GM12878 (cell line): ENCODE results near the gene ATL3. TPM values are rescaled to one million over a fixed set of nuclear protein-coding genes. Genes with fewer than 3 reads are reported as not detected.

Source experiments
- ATAC-seq: fragments of 200-7000 bp; cut with Tn5 transposase; 3 replicates; pipeline ENCODE4 v1.9.1; 2020; ENCODE audit warnings: mild to moderate bottlenecking, moderate library complexity
- BruUV-seq: library from RNA; stranded (reverse); fragments of 400-500 nt; replicated peaks from 2 replicates; lab custom pipeline; 2021; lab: Mats Ljungman, UMichigan
- CTCF ChIA-PET: fragments of 300-600 bp; sonication (Branson Sonifier 250); formaldehyde crosslinking; extraction: SDS; loops from one replicate; lab custom pipeline; 2021; ENCODE audit warnings: inconsistent platforms; lab: Yijun Ruan, JAX
- POLR2A ChIA-PET: fragments of 350-600 bp; formaldehyde crosslinking; extraction: SDS; loops from one replicate; lab custom pipeline; 2021; ENCODE audit warnings: inconsistent platforms; lab: Charles Lee
- RAD21 ChIA-PET: fragments of 300-600 bp; sonication (Branson Sonifier 250); formaldehyde crosslinking; loops from one replicate; lab custom pipeline; 2023; ENCODE audit warnings: antibody characterized with exemption; ENCODE audit not compliant: unreplicated experiment; lab: Charles Lee
- SMC1A ChIA-PET: fragments of 300-600 bp; sonication (Branson Sonifier 250); formaldehyde crosslinking; loops from one replicate; lab custom pipeline; 2023; ENCODE audit not compliant: unreplicated experiment, uncharacterized antibody; lab: Charles Lee
- DNase-seq: peaks from one replicate; pipeline ENCODE4 v3.0.0-alpha.2; 2011; ENCODE audit warnings: low read depth, low spot score
- FAIRE-seq: peaks from 3 replicates; lab custom pipeline; 2011; peaks lifted over from hg19 to GRCh38; lab: Jason Lieb, UNC
- H2AFZ ChIP-seq: 2 replicates; pipeline ENCODE4 v1.6.0; 2011; ENCODE audit warnings: low read depth, low read length, control low read depth; ENCODE audit not compliant: control insufficient read depth
- H3K27ac ChIP-seq: 2 replicates; pipeline ENCODE4 v1.5.1; 2011; ENCODE audit warnings: control low read depth; ENCODE audit not compliant: control insufficient read depth, insufficient read depth
- H3K27me3 ChIP-seq, 2 experiments: replicated peaks in 1 of 2; 2 replicates each; pipeline versions ENCODE4 v1.6.0 to v1.6.1; 2011; ENCODE audit warnings: low read length in 1 of 2; ENCODE audit not compliant: control insufficient read depth in 2 of 2, insufficient read depth in 2 of 2
- H3K36me3 ChIP-seq, 2 experiments: 2 replicates each; pipeline ENCODE4 v1.5.1; 2011; ENCODE audit warnings: low read length in 1 of 2; ENCODE audit not compliant: control insufficient read depth in 2 of 2, insufficient read depth in 2 of 2
- H3K4me1 ChIP-seq: 2 replicates; pipeline ENCODE4 v1.6.1; 2011; ENCODE audit warnings: mild to moderate bottlenecking, low read length, moderate library complexity, mixed read lengths; ENCODE audit not compliant: control insufficient read depth, insufficient read depth
- H3K4me2 ChIP-seq: 2 replicates; pipeline ENCODE4 v1.6.0; 2011; ENCODE audit warnings: control low read depth; ENCODE audit not compliant: control insufficient read depth, insufficient read depth
- H3K4me3 ChIP-seq: fragments of 200-600 bp; sonication (generic); 2 replicates; pipeline ENCODE4 v1.5.1; 2016
- H3K79me2 ChIP-seq: 2 replicates; pipeline ENCODE4 v1.6.0; 2011; ENCODE audit warnings: low read length; ENCODE audit not compliant: control insufficient read depth, insufficient read depth
- H3K9ac ChIP-seq: 2 replicates; pipeline ENCODE4 v1.8.0; 2011; ENCODE audit warnings: low read length, control low read depth, mixed read lengths; ENCODE audit not compliant: control insufficient read depth, insufficient read depth
- H3K9me3 ChIP-seq: replicated peaks from 3 replicates; pipeline ENCODE4 v1.5.1; 2011; ENCODE audit warnings: mild to moderate bottlenecking, low read length; ENCODE audit not compliant: control insufficient read depth, insufficient read depth
- H4K20me1 ChIP-seq: 2 replicates; pipeline ENCODE4 v1.6.0; 2011; ENCODE audit not compliant: control insufficient read depth, insufficient read depth
- HDGF ChIP-seq: fragments of 450-650 bp; IDR thresholded peaks from 2 replicates; pipeline ENCODE4 v1.6.1; 2016; ENCODE audit warnings: antibody characterized with exemption
- MEF2B ChIP-seq: fragments of 450-650 bp; IDR thresholded peaks from 2 replicates; pipeline ENCODE4 v1.6.1; 2018; ENCODE audit warnings: mild to moderate bottlenecking, moderate library complexity; ENCODE audit not compliant: partially characterized antibody, poor library complexity, severe bottlenecking
- NFIC ChIP-seq: IDR thresholded peaks from 2 replicates; pipeline ENCODE4 v1.6.1; 2012; ENCODE audit warnings: low read depth, mild to moderate bottlenecking, inconsistent platforms, low read length, moderate library complexity
- NFXL1 ChIP-seq: fragments of 450-650 bp; IDR thresholded peaks from 2 replicates; pipeline ENCODE4 v1.6.1; 2017; ENCODE audit warnings: antibody characterized with exemption, mild to moderate bottlenecking, borderline replicate concordance
- RAD21 ChIP-seq: IDR thresholded peaks from 2 replicates; pipeline ENCODE4 v1.6.1; 2011; ENCODE audit warnings: mild to moderate bottlenecking, low read depth, low read length, moderate library complexity; ENCODE audit not compliant: insufficient read depth
- SREBF1 ChIP-seq: IDR thresholded peaks from 2 replicates; pipeline ENCODE4 v1.6.1; 2012; ENCODE audit warnings: mild to moderate bottlenecking, low read length
- in situ Hi-C: fragments of 300-500 bp; cut with MboI; formaldehyde crosslinking; loops from 9 replicates; pipeline ENCODE4 v1.14.3; 2018; ENCODE audit warnings: mixed read lengths
- intact Hi-C: fragments of 100-400 bp; cut with micrococcal nuclease; formaldehyde crosslinking; loops from one replicate; pipeline ENCODE4 v1.14.2; 2022; ENCODE audit not compliant: unreplicated experiment
- polyA plus RNA-seq, 11 experiments: library from polyadenylated mRNA; depleted of rRNA in 4 of 11; unstranded in 6 of 11; stranded (reverse) in 5 of 11; fragments of >200 nt; fragmentation: Nextera tagmentation in 4 of 11; fragmentation: Illumina TruSeq in 1 of 11; extraction: Ambion mirVana in 4 of 11; extraction: Trizol in 1 of 11; gene quantifications; 1 replicate in 1 of 11; 2 replicates in 10 of 11; pipeline versions ENCODE4 v1.2.1 to v1.2.3, GENCODE V29; 2011 to 2016; ENCODE audit warnings: inconsistent platforms in 2 of 11, missing spikeins in 2 of 11, low read depth in 1 of 11
- total RNA-seq, 4 experiments: library from RNA; depleted of rRNA in 3 of 4; stranded (reverse); fragments of >200 nt in 3 of 4; fragmentation: Illumina TruSeq in 1 of 4; extraction: Trizol in 1 of 4; gene quantifications; 2 replicates each; pipeline versions ENCODE4 v1.2.1 to v1.2.3, GENCODE V29; 2013 to 2021
- TF ChIP-seq, protein P1 (sequence below): IDR thresholded peaks from 2 replicates; pipeline ENCODE4 v1.6.1; 2012; ENCODE audit warnings: improper control_type of control experiment, low read depth, low read length; ENCODE audit not compliant: insufficient replicate concordance
- TF ChIP-seq, protein P2 (sequence below): IDR thresholded peaks from 2 replicates; pipeline ENCODE4 v1.6.1; 2011; ENCODE audit warnings: mild to moderate bottlenecking, low read depth, low read length, moderate library complexity; ENCODE audit not compliant: insufficient replicate concordance
- TF ChIP-seq, protein P3 (sequence below): IDR thresholded peaks from 2 replicates; pipeline ENCODE4 v1.6.1; 2011; ENCODE audit warnings: borderline replicate concordance, low read depth, mild to moderate bottlenecking, moderate library complexity, low read length; ENCODE audit not compliant: insufficient read depth, poor library complexity, severe bottlenecking
- TF ChIP-seq, protein P4 (sequence below): fragments of 150-350 bp; IDR thresholded peaks from 2 replicates; pipeline ENCODE4 v1.6.1; 2016; ENCODE audit warnings: low read depth, low read length

The ATL3 gene
- total and polyA plus RNA-seq, 10 of the 15 experiments (the other 5 are each of a cell fraction or from before 2014, with no cell fraction given), result 12.0 to 36.0 (median 21.5) TPM

DNA sequence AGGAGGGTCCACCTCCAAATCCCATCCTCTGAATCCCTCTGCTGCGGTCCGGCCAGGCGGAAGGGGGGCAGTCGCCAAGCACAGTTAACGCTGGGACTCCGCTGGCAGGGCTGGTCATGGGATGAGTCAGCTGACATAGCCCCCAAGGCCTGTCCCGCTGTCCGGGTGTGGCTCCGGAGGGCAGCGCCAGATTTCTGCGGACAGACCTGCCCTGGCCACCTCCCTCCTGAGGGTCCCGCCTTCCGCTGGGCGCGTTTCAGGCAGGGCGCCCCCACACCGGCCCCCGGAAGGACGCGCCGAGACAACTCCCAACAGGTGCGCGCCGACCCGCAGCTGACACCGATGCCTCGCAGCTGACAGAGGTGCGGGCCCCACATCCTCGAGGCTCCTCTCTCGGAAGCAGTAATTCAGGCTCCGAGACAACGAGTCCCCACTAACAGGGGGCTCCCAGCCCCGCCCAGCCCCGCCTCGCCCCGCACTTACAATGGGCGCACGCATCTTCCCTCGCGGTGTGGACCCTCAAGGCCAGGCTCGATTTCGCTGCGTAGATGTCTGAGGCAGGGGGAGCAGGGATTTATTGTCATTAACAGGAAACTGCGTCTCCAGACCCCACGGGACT is 57.5 kb downstream of the ATL3 start (continued):
- TF ChIP-seq, protein P1, sequence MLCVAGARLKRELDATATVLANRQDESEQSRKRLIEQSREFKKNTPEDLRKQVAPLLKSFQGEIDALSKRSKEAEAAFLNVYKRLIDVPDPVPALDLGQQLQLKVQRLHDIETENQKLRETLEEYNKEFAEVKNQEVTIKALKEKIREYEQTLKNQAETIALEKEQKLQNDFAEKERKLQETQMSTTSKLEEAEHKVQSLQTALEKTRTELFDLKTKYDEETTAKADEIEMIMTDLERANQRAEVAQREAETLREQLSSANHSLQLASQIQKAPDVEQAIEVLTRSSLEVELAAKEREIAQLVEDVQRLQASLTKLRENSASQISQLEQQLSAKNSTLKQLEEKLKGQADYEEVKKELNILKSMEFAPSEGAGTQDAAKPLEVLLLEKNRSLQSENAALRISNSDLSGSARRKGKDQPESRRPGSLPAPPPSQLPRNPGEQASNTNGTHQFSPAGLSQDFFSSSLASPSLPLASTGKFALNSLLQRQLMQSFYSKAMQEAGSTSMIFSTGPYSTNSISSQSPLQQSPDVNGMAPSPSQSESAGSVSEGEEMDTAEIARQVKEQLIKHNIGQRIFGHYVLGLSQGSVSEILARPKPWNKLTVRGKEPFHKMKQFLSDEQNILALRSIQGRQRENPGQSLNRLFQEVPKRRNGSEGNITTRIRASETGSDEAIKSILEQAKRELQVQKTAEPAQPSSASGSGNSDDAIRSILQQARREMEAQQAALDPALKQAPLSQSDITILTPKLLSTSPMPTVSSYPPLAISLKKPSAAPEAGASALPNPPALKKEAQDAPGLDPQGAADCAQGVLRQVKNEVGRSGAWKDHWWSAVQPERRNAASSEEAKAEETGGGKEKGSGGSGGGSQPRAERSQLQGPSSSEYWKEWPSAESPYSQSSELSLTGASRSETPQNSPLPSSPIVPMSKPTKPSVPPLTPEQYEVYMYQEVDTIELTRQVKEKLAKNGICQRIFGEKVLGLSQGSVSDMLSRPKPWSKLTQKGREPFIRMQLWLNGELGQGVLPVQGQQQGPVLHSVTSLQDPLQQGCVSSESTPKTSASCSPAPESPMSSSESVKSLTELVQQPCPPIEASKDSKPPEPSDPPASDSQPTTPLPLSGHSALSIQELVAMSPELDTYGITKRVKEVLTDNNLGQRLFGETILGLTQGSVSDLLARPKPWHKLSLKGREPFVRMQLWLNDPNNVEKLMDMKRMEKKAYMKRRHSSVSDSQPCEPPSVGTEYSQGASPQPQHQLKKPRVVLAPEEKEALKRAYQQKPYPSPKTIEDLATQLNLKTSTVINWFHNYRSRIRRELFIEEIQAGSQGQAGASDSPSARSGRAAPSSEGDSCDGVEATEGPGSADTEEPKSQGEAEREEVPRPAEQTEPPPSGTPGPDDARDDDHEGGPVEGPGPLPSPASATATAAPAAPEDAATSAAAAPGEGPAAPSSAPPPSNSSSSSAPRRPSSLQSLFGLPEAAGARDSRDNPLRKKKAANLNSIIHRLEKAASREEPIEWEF, result no peak
- TF ChIP-seq NFXL1 (no peak), NFIC (no peak)

DNA sequence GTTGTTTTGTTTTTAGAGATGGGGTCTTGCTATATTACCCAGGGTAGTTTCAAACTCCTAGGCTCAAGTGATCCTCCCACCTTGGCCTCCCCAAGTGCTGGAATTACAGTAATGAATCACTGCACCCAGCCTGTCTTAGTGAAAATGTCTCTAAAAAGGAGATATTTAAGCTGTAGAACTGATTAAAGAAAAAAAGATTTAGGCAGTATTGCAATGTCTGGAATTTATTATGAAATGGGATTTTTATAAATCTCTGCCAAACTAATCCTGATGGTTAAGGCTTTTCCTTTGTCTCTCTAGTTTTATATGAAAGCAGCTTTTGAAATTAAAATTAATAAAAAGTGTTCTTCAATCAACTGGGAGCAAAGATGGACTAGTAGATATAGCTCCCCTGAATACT is 59.0 kb downstream of the ATL3 start:
- no peak overlapping the region for H3K9ac ChIP-seq
- BruUV-seq, result no TSS peak
- FAIRE-seq (no peak), ATAC-seq (no peak), DNase-seq (no peak)
- no peaks in the 10 kb centered on the region for H3K36me3 ChIP-seq
- H3K4me2 ChIP-seq, result no peak overlapping the region
- no peaks in the 10 kb centered on the region for H3K79me2 ChIP-seq
- no peak overlapping the region for H3K4me3 ChIP-seq
- no peaks in the 10 kb centered on the region for H3K9me3 ChIP-seq
- POLR2A ChIA-PET, result no interaction called here
- no peak overlapping the region for H3K27ac ChIP-seq
- intact Hi-C loops (no loop called here), in situ Hi-C loops (no loop called here)
- RAD21 ChIA-PET, result no interaction called here
- SMC1A ChIA-PET, result no interaction called here
- CTCF ChIA-PET, result no interaction called here
- no peaks in the 10 kb centered on the region for H4K20me1 ChIP-seq
- H2AFZ ChIP-seq, result no peak overlapping the region
- no peaks in the 10 kb centered on the region; a peak in 1 of 4 replicates for H3K27me3 ChIP-seq
- H3K4me1 ChIP-seq, result peaks cover 4% of the 10 kb centered on the region
- TF ChIP-seq, protein P2, sequence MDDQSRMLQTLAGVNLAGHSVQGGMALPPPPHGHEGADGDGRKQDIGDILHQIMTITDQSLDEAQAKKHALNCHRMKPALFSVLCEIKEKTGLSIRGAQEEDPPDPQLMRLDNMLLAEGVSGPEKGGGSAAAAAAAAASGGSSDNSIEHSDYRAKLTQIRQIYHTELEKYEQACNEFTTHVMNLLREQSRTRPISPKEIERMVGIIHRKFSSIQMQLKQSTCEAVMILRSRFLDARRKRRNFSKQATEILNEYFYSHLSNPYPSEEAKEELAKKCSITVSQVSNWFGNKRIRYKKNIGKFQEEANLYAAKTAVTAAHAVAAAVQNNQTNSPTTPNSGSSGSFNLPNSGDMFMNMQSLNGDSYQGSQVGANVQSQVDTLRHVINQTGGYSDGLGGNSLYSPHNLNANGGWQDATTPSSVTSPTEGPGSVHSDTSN, result no peak
- TF ChIP-seq, protein P3, sequence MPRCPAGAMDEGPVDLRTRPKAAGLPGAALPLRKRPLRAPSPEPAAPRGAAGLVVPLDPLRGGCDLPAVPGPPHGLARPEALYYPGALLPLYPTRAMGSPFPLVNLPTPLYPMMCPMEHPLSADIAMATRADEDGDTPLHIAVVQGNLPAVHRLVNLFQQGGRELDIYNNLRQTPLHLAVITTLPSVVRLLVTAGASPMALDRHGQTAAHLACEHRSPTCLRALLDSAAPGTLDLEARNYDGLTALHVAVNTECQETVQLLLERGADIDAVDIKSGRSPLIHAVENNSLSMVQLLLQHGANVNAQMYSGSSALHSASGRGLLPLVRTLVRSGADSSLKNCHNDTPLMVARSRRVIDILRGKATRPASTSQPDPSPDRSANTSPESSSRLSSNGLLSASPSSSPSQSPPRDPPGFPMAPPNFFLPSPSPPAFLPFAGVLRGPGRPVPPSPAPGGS, result no peak
- TF ChIP-seq HDGF, result no peak
- TF ChIP-seq RAD21, result no peak
- TF ChIP-seq, protein P4, sequence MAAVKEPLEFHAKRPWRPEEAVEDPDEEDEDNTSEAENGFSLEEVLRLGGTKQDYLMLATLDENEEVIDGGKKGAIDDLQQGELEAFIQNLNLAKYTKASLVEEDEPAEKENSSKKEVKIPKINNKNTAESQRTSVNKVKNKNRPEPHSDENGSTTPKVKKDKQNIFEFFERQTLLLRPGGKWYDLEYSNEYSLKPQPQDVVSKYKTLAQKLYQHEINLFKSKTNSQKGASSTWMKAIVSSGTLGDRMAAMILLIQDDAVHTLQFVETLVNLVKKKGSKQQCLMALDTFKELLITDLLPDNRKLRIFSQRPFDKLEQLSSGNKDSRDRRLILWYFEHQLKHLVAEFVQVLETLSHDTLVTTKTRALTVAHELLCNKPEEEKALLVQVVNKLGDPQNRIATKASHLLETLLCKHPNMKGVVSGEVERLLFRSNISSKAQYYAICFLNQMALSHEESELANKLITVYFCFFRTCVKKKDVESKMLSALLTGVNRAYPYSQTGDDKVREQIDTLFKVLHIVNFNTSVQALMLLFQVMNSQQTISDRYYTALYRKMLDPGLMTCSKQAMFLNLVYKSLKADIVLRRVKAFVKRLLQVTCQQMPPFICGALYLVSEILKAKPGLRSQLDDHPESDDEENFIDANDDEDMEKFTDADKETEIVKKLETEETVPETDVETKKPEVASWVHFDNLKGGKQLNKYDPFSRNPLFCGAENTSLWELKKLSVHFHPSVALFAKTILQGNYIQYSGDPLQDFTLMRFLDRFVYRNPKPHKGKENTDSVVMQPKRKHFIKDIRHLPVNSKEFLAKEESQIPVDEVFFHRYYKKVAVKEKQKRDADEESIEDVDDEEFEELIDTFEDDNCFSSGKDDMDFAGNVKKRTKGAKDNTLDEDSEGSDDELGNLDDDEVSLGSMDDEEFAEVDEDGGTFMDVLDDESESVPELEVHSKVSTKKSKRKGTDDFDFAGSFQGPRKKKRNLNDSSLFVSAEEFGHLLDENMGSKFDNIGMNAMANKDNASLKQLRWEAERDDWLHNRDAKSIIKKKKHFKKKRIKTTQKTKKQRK, result no peak
- TF ChIP-seq SREBF1, result no peak
- TF ChIP-seq MEF2B, result no peak
